AG08395 (cell line): Measurements from ENCODE around the gene LARP4.

Experiments
- DNase-seq: peaks from one replicate; pipeline ENCODE4 v3.0.0; 2012; ENCODE audit warnings: mixed read lengths, low spot score

The LARP4 gene

GRCh38 chr12:50527359-50527726, 126.7 kb downstream of the LARP4 start:
- no peak for DNase-seq

DNA sequence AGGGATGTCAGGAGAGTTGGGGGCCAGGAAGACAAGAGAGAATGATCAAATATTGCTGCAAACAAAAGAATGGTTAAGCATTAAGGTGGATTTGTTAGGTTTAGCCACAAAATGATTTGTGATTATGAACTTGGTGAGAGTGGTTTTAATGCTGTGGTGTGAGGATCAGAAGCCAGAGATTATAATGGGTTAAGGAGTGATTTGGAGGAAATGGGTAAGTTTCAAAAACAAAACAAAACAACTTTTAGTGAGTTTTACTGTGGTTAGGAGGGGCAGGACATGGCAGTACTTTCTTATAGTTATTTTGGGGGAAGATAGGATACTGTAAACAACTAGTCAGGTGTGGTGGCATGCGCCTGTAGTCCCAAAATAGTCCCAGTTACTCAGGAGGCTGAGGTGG, 128.1 kb downstream of the LARP4 start:
- DNase-seq: no peak

GRCh38 chr12:50529345-50529744, 128.7 kb downstream of the LARP4 start:
- DNase-seq: no peak
